ENCODE measurements around the gene FZD2.

DNA sequence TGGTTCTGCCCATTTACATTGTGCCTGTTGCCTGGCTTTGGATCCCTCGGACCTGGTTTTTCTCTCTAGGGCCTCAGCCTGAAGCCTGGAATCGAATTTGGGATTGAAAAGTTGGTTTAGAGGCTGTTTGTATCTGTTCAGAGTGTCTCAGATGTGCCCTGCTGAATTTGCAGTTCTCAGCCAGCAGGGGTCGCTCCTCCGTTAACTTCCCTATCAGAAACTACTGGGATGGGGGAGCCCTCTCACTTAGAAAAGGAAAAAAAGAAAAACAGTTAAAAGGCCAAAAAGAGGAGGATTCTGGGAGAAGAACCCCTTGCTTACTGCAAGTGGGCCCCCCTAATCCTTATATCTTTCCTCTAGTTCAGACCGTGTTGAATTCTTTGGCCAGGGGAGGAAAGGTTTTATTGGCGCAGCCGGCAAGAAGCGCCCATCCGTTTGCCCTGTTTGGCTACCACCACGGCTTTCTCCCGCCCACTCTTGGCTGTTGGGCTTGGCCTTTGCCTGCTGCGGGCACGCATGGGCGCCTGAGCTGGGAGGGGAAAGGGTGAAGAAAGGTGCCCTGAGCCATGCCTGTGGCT, 8.7 kb downstream of the FZD2 start:
- TF ChIP-seq, protein P1, sequence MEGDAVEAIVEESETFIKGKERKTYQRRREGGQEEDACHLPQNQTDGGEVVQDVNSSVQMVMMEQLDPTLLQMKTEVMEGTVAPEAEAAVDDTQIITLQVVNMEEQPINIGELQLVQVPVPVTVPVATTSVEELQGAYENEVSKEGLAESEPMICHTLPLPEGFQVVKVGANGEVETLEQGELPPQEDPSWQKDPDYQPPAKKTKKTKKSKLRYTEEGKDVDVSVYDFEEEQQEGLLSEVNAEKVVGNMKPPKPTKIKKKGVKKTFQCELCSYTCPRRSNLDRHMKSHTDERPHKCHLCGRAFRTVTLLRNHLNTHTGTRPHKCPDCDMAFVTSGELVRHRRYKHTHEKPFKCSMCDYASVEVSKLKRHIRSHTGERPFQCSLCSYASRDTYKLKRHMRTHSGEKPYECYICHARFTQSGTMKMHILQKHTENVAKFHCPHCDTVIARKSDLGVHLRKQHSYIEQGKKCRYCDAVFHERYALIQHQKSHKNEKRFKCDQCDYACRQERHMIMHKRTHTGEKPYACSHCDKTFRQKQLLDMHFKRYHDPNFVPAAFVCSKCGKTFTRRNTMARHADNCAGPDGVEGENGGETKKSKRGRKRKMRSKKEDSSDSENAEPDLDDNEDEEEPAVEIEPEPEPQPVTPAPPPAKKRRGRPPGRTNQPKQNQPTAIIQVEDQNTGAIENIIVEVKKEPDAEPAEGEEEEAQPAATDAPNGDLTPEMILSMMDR (IDR thresholded peaks at IDR 0.05; ENCODE audit: insufficient read depth, low read length, poor library complexity, severe bottlenecking) = peak; percentile 71
- TF ChIP-seq EZH2phosphoT487 (conservative IDR thresholded peaks at IDR 0.05; ENCODE audit: low read length) = no peak

Data from SU-DHL-6 (cell line).